GM18517 (cell line): Measurements from ENCODE around the gene UPF3A.
A peak's percentile ranks its signal among the peaks of the same experiment; 100 is the strongest.
"Not testable (repeated sequence)": the region's sequence is repeated elsewhere in the genome, so short reads cannot be mapped to it uniquely, and the experiment has no call there.

ENCODE experiments used
- ATAC-seq: cut with Tn5 transposase; IDR thresholded peaks from one replicate; pipeline ENCODE4 v1.9.1; 2021; ENCODE audit warnings: mild to moderate bottlenecking, moderate library complexity; ENCODE audit not compliant: unreplicated experiment

The UPF3A gene

DNA sequence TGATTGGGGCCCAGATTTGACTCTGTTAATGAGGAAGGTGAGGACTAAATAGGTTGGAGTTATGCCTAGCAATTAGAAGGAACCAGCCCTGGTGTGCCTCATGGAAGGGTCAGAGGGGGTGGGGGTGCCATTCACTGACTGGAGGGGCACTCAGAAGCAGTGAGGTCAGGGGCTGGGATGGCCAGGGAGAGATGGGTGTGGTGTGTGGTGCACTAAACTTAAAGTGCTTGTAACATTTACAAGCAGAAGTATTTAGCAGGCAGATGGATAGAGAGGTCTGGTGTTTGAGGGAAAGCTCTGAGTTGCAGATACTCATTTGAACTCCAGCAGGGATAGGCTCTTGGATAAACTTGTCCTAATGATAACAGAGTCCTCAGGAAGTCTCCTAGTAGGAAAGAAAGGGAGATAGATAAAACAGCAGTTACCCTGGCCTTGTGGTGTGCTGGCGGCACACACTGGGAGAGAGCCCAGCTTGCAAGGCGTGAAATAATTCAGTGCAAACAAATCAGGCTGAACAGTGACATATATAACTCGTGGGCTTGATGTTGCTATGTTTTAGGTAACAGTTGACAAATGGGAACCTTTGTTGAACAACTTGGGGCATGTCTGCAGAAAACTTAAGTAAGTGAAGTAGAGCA, 20.0 kb upstream of the UPF3A start:
- no peak for ATAC-seq

GRCh38 chr13:114263578-114263977, 17.8 kb upstream of the UPF3A start:
- no peak for ATAC-seq

DNA sequence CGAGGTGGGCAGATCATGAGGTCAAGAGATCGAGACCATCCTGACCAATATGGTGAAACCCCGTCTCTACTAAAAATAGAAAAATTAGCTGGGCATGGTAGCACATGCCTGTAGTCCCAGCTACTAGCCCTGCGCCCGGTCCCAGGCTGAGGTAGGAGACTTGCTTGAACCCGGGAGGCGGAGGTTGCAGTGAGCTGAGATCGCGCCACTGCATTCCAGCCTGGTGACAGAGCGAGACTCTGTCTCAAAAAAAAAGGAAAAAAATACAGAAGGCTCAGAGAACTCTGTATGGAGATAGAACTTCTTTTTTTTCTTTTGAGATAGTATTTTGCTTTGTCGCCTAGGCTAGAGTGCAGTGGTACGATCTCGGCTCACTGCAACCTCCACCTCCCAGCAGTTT, 17.1 kb upstream of the UPF3A start:
- ATAC-seq, result not testable (repeated sequence)

DNA sequence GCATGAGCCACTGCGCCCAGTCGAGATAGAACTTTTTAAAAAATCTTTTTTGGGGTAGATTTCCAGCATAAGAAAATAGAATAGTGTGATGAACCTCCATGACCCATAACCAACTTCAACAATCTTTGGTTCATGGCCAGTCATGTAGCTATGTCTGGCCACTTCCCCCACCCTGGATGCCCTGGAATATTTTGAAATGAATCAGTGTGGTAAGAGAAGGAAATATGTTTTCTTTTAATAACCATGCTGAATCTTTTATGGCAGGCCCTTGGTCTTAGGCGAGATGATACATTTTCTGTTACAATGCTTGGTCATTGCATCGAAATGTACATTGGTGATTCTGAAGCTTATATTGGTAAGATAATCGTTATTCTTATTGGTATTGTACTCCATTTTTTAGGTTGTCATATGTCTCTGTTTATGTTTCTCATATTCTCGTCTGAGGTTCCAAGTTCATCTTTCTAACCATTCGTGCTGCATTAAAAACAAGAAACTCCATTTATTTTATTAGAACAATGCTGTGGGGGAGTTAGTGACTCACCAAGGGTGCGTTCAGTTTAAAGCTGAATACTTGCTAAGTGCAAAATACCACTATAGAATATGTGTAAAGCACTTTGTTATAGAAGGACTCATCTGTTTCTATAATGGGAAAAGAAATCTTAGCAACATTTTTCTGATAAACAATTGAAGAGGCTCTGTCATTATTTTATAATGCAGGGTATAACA, 16.4 kb upstream of the UPF3A start:
- no peak for ATAC-seq

GRCh38 chr13:114266241-114266640, 15.2 kb upstream of the UPF3A start:
- ATAC-seq, result no peak

- ATAC-seq, result no peak
Observed at GRCh38 chr13:114268344-114269280, 12.8 kb upstream of the UPF3A start.

DNA sequence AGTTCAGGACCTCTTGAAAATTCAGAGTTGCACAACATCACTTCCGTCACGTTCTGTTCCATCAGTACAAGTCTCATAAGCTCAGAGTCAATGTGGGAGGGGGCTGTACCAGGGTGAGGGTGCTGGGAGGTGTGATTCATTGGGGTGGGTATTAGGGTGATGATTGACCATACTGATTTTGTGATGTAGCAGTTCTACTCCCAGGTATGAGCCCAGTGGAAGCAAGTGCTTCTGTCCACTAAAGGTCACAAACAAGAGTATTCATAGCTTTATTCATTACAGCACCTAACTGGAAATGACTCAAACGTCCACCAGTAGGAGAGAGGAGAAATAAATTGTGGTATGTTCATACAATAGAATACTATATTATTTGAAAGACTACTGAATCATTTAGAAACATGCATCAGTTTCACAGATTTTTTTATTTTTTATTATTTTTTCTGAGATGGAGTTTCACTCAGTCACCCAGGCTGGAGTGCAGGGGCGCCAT, 12.1 kb upstream of the UPF3A start:
- ATAC-seq, result no peak

- ATAC-seq, result no peak
Observed at GRCh38 chr13:114272977-114273376, 8.4 kb upstream of the UPF3A start.

DNA sequence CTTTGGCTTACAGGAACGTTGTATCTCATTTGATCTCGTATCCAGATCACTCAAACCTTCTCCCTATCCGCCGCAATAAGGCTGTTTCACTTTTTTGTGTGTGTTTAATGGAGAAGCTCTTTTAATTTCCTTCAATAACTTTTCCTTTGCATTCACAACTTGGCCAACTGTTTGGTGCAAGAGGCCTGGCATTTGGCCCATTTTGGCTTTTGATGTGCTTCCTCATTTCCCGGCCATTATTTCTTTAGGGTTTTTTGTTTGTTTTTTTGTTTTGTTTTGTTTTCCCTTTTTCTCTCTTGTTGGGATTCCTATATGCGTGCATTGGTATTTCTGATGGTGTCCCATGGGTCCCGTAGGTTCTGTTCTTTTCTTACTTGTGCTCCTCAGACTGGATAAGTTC, 6.1 kb upstream of the UPF3A start:
- ATAC-seq, result no peak

- no peak for ATAC-seq
Observed at GRCh38 chr13:114279146-114279545, 2.3 kb upstream of the UPF3A start.

GRCh38 chr13:114279758-114280355, 1.5 kb upstream of the UPF3A start:
- no peak for ATAC-seq

DNA sequence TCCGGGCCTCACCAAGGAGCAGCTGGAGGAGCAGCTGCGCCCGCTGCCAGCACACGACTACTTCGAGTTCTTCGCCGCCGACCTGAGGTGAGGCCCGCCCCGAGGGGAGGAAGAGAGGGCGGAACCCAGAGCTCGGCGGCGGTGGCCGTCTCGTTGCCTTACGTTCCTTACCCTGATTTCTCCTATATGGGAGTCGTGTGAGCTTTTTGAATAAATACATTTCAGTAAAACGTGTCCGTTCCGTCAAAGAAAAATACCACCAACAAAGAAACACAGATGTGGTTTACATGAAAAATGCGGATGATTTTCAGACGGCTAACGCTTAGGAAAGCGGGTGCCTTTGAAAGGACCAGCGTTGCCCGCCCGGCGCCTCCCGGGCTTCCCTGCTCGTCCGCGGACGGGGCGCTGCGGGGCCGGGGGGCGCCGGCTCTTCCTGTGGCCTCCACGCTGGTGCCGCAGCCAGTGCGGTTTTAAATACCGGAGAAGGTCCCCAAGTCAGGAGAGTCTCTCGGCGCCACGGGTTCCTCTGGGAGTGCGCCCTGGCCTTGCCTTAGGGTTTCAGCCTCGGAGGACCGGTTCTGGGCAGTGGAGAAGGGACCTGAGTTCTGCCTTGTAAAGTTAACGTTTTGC, 755 bp downstream of the UPF3A start:
- ATAC-seq, result peak; percentile 44

DNA sequence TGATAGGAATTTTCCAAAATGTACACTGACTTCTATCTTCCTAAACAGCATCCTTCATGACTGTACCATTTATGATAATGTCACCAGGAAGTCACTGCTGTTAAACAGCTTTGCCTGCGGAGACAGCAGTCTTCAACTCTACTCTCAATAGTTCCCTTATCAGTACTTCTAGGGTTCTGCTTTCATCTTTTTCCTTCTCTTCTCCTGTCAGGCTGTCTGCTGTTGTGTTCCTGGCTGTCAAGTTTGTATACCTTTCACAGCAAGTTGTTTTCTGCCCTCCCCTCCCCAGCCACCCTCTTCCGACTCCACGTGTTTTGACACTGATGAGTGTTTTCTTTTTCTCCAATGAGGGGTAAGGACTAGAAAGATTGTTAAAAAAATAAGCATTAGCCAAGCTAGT, 2.2 kb downstream of the UPF3A start:
- no peak for ATAC-seq

DNA sequence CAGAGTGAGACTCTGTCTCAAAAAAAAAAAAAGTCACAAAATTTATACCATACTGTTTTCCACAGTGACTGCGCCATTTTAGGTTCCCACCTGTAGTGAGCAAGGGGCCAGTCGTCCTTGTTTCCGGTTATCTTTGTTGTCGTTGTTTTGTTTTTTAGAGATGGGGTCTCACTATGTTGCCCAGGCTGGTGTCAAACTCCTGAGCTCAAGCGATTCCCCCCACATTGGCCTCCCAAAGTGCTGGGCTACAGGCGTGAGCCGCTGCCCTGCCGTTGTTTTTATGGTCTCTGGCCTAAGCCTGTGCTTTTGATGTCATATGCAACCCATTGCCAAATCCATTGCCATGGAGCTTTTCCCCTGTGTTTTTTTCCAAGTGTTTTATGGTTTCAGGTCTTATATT, 3.3 kb downstream of the UPF3A start:
- ATAC-seq, result no peak

GRCh38 chr13:114285166-114285808, 3.9 kb downstream of the UPF3A start:
- ATAC-seq, result no peak

DNA sequence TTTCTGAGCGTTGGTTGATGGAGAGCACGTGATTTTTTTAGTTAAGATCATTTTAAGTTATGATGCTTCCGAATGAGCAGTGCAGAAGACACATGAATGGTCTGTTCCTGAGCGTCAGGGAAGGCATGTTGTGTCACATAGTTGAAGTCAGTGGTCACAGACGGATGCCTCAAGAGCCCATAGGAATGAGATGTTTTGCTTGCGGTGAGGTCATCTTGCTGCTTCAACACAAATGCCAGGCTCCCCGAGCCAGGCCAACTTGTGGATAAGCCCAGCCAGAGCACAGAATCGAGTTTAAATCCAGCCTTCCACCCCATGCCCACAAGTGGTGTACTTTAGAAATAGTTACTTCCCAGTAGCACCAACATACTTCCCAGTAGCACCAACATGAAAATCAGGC, 5.4 kb downstream of the UPF3A start:
- no peak for ATAC-seq

DNA sequence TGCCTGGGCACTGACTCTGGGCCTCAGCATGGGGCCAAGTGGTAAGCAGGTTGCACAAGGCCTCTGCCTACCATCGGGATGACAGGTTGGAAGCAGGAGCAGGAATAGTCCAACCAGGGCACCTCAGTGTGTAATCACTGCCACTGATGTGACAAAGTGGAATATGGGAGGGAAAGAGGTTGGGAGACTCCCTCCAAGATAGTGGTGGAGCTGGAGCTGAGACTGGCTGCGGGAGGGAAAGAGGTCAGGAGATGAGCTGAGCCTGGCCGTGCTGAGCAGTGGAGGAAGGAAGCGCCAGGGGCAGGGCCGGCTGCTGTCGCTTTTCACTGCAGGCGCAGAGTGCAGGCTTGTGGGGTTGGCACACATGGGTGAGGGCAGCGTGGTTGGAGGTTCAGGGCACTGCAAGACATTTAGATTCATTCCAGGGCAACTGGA, 6.8 kb downstream of the UPF3A start:
- ATAC-seq, result no peak

DNA sequence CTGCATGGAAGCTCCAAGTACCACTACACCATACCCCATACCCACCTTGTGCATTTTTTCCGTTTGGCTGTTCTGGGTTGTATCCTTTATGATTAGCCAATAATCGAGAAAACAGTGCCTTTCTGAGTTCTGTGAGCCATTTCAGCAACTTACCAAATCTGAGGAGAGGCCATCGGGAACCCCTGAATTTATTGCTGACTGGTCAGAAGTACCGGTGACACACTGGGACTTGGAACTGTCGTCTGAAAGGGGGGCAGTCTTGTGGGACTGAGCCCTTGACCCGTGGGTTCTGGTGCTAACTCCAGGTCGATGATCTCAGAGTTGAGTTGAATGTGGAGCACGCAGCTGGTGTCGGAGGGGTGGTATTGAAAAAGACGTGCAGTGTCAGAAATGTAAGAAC, 15.0 kb downstream of the UPF3A start:
- no peak for ATAC-seq

DNA sequence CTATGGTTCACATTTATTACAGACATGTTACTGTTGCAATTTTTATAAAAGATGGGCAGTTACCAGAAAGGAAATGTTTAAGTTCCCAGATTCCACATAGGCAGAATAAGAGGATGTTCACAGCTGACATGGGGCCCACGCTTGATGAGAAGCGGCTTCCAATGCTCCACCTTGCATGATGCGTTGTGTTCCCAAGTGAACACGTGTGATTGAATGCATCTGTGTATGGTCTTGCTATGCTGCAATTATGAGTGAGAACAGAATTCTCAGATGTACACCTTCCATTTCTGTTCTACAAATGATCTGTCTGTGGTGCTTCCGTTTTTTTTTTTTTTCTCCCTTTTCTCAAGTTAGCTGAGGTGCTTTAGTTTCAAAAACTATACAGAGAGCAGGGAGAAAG, 15.5 kb downstream of the UPF3A start:
- no peak for ATAC-seq

GRCh38 chr13:114298866-114299265, 17.5 kb downstream of the UPF3A start:
- no peak for ATAC-seq
